Stimulated activated CD4-positive, alpha-beta T cell treated with anti-CD3 and anti-CD28 coated beads, Interleukin-12 subunit alpha, Interleukin-12 subunit beta, amount 100 ng/mL, for 4 hours (primary cell): ENCODE measurements around the gene PRCD.

Experiments
- DNase-seq: peaks from one replicate; pipeline ENCODE4 v3.0.0-alpha.2; 2020

The PRCD gene

GRCh38 chr17:76539631-76540271, at the start of gene PRCD:
PRCD (plus strand) TSS chr17:76540044; CDS start chr17:76540142, 98 bp downstream.
- DNase-seq: no peak

- no peak for DNase-seq
Measured at GRCh38 chr17:76490112-76490710, 49.6 kb upstream of the PRCD start.

- DNase-seq: no peak
Measured at GRCh38 chr17:76491271-76492122, 48.3 kb upstream of the PRCD start.

GRCh38 chr17:76492123-76492988, 47.5 kb upstream of the PRCD start:
- no peak for DNase-seq

GRCh38 chr17:76492989-76493501, 46.8 kb upstream of the PRCD start:
- no peak for DNase-seq

- DNase-seq: no peak
Measured at GRCh38 chr17:76493505-76494167, 46.2 kb upstream of the PRCD start.

- DNase-seq: no peak
Measured at GRCh38 chr17:76495663-76496400, 44.0 kb upstream of the PRCD start.

- no peak for DNase-seq
Measured at GRCh38 chr17:76496464-76496863, 43.4 kb upstream of the PRCD start.

- no peak for DNase-seq
Measured at GRCh38 chr17:76497699-76497978, 42.2 kb upstream of the PRCD start.

GRCh38 chr17:76497979-76498875, 41.6 kb upstream of the PRCD start:
- no peak for DNase-seq

- no peak for DNase-seq
Measured at GRCh38 chr17:76498876-76499251, 41.0 kb upstream of the PRCD start.

GRCh38 chr17:76499267-76499667, 40.6 kb upstream of the PRCD start:
- no peak for DNase-seq

GRCh38 chr17:76500074-76500746, 39.6 kb upstream of the PRCD start:
- no peak for DNase-seq

- no peak for DNase-seq
Measured at GRCh38 chr17:76500747-76501017, 39.2 kb upstream of the PRCD start.

GRCh38 chr17:76501018-76501826, 38.6 kb upstream of the PRCD start, which contains the start of gene RHBDF2:
RHBDF2 (minus strand) TSS chr17:76501423; CDS start chr17:76481524, 19,899 bp downstream.
- peak; percentile 96 for DNase-seq

- no peak for DNase-seq
Measured at GRCh38 chr17:76501827-76502307, 38.0 kb upstream of the PRCD start.

- DNase-seq: no peak
Measured at GRCh38 chr17:76502341-76503211, 37.3 kb upstream of the PRCD start.

- DNase-seq: no peak
Measured at GRCh38 chr17:76504117-76504516, 35.7 kb upstream of the PRCD start.
